NCI-H1105 treated with DMSO at 0.1 percent for 48 hours (cell line): Measurements from ENCODE around the gene OGG1.
"Not testable (repeated sequence)": the region's sequence is repeated elsewhere in the genome, so short reads cannot be mapped to it uniquely, and the experiment has no call there.

Experiments used
- DNase-seq: peaks from one replicate; lab custom pipeline; 2025; lab: John Stamatoyannopoulos, UW

OGG1 gene

DNA sequence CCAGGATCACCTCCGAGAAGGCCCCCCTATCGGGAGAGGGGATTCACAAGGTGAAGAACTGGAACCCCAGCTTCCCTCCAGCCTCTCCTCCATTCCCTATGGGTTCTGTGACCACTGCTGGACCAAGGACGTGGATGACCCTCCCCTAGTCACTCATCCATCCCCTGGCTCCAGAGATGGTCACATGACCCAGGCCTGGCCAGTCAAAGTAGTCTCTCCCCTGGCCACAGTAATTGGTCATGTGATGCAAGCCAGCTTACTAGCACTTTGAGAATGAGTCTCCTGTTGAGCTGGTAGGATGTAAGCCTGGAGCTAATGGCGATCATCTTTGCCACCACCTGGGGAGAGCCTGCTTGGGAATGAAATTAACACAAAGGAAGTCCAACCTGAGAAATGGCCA lies 16.1 kb downstream of the OGG1 start:
- DNase-seq, result no peak

DNA sequence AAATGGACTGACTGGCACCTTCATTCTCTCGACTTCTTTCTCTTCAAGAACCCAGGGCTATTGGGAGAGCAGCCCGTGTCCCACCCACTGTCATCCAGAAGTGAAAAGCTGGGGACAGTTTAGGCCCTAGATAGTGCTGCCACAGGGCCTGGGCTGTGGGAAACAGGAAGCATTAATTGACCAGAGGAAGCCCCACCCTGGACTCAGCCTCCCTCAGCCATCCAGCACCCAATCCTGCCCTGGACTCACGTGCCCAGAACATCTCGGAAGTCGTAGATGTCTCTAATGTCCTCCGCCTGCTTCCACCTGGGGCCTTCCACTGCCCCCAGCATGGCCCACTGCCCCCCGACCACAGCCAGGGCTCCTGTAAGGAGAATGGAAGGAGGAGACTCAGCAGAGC lies 17.7 kb downstream of the OGG1 start:
- no peak for DNase-seq

DNA sequence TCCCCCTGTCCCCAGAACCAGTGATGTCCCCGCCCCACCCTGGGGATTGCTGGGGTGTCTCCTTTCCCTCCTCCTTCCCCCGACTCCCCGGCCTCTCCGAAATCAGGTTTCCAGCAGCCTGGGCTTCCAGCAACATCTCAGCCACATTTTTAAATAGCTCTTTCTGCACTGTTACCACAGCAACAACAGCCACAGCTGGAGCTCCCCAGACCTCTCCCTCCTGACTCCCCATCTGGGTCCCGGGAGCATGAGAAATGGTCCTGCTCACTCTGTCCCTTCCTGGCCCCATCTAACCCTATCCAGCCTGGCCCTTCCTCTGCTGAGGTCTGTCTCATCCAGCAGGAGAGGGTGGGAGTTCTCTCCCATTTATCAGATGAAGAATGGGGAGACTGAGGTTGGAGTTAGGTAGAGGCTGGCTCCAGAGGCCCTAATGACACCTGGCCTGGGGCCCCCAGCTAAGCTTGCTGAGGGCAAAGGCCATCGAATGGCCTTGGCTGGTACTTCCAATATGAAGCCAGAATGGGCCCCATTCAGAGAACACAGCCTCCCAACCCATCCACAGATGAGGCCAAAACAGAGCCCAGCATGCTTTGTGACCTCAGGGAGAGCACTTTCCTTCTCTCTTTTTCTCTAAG lies 18.5 kb downstream of the OGG1 start:
- no peak for DNase-seq

DNA sequence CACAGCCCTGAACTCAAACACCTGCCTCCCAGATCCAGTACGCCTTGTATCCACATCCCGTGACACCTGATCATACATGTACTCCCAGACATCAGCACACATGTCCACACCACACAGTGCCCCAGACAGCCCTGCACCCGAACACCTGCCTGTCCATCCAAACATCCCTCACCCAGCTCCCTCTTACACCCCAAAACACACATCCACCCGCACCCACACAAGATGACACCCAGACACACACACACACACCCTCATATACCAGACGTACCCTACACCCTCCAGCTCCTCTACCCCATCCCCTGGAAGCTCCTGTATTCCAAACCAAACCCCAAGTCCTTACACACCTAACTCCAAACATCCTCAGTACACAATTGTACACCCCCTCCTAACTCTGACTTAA lies 19.3 kb downstream of the OGG1 start:
- DNase-seq, result no peak

DNA sequence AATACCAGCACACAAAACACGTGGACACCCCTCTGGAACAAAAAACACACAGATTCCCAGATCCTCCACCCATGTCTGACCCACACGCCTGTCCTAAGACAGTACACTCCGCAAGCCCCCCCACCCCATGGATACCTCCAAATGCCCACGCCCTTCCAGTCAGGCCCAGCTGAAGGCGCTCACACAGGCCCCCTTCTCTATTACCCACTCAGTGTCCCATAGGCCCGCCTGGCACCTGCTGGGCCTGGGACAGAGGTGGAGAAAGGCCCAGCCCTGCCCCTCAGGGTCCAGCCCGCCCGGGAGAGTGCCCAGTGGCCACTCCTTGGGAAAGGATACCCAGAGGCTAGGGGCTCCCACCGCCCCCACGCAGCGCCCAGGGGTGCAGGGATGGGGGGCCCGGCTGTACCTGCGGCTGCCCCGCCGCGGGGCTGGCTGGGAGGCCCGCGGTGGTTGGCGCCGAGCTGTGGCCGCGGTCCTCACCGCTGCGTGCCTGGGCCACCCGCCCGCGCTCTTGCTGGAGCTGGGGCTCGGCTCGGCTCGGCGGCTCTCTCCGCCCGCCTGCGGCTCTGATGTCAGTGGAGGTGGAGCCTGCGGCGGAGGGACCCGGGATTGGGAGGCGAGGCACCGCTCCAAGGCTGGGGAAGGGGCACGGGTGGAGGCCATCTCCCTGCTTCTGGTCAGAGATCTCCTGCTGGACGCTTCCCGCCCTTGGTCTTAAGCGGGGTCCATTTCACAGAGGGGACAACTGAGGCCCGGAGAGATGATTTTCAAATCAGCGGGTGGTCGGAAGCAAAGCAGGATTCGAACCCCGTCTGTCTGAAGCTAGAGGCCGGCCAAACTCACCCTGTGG lies 19.9 kb downstream of the OGG1 start, which contains the start of gene CAMK1:
TSS of gene CAMK1 (minus strand) at position 522 of the 850 bp plus-strand sequence. CDS start 2,198 bp downstream, outside the sequence.
- DNase-seq, result peak; percentile 12

DNA sequence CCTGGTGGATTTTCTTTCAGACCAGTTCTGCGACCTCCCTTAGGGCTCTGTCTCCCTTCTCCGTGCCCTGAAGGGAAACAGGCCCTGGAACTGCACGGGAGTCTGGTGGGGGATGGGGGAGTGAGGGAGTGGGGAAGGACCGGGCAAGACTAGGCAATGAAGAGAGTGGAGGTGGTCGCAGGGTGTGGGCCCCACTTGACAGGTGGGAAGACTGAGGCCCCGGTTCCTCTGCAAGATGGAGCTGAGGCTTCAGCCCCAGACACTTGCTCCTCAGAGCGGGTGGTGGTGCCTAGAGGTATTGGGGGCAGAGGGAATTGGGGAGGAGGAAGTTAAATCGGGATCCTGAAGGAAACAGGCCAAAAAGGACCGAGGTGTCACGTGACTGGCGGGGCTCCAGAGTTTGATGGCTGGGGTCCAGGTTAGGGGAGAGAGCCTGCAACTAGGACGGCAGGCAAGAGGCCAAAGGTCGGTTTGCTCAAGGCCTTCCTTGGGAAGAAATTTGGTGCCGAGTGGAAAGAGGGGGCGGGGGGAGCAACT lies 20.6 kb downstream of the OGG1 start:
- DNase-seq, result no peak

DNA sequence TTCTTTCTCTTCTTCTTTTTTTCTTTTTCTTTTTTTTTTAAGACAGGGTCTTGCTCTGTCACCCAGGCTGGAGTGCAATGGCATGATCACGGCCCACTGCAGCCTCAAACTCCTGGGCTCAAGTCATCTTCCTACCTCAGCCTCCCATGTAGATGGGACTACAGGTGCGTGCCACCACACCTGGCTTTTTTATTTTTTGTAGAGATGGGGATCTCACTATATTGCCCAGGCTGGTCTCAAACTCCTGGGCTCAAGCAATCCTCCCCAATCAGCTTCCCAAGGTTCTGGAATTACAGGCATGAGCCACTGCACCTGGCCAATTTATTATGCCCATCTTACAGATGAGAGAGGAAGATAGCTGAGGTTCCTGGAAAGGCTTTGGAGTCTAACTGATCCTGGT lies 21.3 kb downstream of the OGG1 start:
- DNase-seq, result not testable (repeated sequence)

DNA sequence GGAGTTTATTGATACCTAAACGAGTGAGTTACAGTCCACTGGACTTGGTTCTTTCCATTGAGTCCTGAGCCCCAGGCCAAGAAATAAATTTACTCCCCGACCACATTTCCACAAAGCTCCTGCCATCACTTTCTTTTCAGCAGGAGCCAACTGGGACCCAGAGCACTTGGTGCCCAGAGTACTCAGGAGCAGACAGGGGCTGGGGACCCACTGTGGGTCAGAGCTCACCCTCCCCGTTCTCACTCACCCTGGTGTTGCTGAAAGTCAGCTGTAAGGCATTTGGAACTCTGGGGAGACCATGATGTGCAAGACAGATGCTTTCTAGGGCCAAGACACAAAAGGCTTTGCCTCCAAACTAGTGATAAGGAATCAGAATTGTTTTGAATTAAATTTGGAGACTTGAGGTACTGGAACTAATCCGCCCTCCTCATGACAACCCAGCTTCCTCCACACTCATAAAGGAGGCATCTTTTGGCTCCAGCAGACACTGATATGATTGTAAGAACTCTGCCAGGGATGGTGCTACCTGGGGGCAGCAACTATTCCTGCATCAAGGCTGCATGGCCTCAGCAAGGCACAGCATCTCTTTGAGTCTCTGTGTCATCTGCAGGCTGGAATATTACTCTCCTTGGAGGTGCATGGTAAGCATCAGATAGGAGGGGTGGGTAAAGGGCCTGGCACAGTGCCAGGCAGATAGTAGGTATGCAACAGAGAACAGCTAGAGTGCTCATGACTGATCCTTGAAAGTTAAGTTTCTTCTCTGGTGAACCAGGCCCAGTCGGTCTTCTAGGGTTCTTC lies 27.3 kb downstream of the OGG1 start:
- no peak for DNase-seq

DNA sequence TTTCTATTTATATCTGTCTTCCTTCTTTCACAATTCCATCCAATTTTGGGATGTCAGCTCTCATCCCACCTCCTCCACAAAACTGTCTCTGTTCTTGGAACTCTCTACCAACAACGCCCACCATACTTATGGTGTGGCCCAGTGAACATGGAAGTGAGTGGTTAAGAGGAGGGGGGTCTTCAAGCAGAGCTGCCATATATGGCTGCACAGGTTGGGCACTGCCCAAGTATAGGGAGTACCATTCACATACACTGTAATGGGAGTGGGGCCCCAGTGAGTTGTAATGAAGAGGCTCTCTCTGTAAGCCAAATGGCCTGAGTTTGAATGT lies 27.9 kb downstream of the OGG1 start:
- DNase-seq, result no peak

DNA sequence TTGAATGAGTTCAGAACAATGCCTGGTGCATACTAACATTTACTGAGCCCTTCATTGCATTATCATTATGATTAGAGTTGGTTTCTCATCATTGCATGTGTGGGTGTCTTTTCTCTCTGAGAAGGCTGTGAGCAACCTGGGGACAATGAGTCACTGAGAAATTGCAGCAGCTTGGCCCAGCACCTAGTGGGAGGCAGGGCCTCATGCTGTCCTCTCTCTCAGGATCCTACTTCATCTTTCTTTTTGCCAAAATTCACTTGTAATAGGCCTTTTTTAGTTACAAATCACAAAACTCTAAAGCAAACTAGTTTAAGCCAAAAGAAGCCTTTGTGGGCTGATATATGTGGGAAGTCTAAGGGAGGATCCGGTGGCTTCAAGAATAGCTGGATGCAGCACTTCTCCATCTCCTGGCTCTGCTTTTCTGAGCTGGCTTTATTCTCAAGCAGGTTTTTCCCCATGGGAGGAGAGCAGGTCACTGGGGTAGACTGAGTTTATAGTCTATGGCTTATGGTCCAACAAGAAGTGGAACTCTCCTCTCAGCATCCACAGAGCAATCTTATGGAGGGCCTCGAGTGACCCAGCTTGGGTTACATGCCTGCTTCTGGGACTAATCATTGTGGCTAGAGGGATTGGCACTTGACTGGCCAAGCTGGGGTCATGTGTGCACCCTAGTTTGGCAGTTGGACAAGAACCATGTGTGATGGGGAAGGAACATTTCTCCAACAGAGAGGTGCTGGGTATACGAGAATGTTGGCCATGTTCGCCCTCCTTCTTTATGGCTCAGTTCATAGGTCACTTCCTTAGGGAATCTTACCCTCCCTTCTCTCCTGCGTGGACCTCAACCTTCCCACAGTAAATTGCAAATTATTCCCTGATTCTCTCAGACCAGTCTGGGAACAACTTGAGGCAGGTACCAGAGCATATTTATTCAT lies 28.7 kb downstream of the OGG1 start:
- no peak for DNase-seq

DNA sequence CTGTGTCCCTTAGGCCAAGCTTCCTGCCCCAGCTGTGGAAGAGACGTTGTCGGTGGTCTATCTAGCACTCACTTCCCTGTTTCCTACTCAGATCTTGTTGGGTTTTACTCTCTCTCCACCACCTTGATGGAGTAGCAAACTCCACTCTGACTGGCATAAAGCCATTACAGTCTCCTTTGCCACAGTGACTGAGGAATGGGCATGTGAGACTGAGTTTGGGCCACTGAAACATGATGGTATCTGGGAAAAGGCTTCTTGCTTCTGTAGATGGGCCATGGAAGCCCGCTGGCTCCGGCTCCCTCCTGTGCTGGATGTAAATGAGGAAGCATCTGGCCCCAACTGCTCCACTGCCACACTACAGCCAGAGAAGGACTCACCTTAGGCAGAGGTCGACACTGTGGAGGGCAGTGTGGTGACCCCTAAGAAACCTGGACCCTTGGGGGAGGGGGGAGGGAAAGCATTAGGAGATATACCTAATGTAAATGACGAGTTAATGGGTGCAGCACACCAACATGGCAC lies 29.4 kb downstream of the OGG1 start:
- DNase-seq, result no peak

DNA sequence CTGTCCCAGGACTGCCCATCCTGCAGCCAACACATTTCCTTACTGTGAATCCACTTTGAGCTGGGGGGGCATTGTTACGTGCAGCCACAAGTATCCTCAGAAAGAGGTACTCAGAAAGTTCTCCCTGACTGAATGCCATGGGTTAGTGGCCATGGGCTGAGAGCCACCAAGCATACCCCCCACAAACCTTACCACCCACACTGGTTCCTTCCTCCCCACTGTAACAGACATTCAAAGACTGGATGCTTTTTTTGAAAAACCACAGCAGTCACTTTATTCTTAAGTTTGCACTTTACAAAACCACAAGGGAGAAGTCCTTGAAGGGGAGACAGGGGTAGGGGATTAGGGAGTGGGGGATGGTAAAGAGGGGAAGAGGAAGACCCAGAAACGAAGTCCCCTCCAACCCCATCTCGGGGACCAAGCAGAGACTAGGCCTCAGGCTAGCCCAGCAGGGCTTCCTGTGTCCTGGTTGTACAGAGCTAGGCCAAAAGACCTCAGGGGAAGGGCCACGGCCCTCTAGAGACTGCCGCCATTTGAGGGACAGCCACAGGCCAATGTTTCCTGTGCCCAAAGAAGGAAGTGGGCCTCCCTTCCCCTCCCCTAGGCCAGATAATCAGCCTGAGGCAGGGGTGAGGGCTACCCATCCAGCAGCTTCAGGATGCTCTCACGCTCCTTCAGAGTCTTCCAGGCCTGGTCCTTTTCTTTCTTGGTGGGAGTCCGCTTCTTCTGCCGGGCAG lies 30.1 kb downstream of the OGG1 start:
- no peak for DNase-seq

DNA sequence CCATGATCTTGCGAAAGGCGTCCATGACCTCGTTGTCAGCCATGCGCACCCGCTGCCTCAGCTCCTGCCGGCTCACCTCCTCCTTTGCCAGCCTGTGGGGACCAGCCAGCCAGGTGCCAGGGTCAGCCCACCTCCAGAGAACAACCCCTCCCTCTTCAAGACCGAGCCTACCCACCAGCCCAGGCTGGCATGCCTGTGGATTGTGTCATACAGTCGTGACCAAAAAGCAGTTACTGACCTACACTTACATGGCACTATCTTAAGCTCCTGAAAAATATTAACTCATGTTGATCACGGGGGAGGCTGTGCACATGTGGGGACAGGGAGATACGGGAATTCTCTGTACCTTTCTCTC lies 30.7 kb downstream of the OGG1 start:
- DNase-seq, result no peak

DNA sequence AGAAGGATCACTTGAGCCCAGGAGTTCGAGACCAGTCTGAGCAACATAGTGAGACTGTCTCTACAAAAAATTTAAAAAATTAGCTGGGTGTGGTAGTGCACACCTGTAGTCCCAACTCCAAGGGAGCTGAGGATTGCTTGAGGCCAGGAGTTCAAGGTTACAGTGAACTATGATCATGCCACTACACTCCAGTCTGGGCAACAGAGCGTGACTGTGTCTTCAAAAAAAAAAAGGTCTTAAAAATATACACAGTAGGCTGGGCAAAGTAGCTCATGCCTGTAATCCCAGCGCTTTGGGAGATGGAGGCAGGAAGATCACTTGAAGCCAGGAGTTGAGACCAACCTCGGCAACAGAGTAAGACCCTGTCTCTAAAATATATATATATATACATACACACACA lies 31.2 kb downstream of the OGG1 start:
- DNase-seq, result no peak

DNA sequence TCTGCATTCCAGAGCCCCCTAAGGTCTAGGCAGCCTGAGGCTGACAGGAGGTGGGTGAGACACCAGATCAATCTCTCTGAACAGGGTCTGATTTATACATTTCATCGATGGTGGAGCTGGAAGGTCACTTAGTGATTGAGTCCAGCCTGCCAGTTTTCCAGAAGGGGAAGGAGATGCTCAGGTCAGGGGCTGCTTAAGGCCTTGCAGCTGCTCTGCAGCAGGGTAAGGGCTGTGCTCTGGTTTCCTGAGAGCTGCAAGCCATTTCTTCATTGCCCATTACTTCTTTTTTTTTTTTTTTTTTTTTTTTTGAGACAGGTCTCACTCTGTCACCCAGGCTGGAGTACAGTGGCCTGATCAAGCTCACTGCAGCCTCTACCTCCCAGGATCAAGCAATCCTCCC lies 31.8 kb downstream of the OGG1 start:
- no peak for DNase-seq

DNA sequence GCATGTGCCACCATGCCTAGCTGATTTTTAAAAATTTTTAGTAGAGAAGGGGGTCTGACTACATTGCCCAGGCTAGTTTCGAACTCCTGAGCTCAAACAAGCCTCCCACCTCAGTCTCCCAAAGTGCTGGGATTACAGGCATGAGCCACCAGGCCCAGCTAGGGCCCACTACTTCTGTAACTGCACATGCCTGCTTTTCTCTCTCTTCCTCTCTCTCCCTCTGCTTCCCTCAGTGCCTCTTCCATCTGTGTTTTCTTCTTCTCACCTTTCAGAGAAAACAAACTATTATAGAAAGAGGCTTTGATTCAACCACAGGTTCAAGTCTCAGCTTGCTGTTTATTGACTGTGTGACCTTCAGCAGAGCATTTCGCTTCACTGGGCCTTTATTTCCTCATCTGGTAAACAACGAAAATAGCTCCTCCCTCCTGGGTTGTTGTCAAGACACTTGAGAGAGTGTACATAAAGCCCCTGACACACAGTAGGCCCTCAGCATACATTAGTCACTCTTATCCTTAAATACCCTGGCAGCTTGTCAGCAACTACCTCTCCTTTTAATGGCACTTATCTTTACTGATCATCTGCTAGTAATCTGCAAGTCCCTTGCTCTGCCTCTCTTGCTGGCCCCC lies 32.3 kb downstream of the OGG1 start:
- DNase-seq, result no peak

DNA sequence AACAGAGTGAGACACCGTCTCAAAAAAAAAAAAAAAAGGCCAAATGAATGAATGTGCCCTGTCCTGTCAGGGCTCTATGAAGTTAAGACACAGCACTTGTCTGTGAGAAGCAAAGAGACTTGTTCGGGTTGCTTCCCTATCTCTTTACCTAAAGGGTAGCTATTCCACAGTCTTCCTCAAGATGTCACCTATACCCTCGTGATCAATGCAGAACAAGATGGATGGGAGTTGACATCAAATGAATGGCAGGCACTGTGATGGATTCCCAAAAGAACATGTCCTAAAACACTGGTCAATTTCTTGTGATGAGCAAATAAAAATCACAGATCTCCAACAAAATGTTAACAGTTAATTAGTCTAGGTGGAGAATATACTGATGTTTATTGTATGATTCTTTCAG lies 33.0 kb downstream of the OGG1 start:
- DNase-seq, result no peak

DNA sequence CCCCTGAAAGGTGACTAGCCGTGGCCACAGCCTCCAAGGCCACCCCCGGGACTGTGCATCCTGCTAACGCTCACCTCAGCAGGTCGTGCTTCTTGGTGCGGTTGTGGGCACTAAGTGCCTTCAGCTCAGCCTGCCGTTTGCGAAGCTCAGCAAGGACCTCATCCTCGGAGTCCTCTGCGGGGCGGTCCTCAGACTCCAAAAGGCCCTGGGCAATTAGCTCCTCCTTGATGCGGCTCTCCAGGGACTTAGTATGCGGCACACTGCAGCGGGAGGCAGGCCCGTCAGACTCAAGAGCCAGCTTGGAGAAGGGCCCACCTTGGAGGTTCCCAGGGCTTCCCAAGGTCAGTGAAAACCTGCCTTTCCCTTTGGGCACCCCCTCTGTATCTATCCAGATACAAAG lies 34.2 kb downstream of the OGG1 start:
- DNase-seq, result no peak

DNA sequence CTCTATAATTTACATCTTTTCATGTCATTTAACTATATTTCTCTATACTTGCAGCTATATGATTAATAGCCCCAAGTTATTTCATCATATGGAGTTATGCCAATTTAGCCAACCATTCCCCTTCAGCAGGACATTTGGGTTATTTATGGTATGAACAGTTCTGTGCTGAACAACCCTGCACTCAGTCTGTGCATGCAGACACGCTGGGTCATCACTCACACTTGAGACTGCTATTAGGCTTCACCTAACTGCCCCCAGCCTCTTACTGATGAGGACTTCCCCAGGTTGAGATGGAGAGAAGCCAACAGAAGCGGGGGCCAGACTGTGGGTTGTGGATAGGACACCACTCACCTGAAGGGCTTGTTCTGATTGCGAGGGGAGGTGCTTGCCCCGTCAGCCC lies 35.2 kb downstream of the OGG1 start:
- no peak for DNase-seq

DNA sequence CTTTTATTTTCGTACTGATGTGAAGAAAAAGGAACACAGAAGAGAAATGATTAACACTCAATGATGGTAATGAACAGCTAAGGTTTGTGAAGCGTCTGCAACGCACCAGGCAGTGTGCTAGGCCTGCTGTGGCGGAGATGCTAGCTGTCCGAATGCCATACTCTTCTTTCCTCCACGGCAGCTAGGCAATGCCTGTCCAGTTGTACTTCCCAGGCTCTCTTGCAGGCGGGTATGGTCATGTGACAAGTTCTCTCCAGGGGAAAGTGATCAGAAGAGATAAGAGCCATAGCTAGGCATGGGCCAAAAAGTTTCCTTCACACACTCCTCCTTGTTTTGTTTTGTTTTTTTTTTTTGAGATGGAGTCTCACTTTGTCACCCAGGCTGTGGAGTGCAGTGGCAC lies 35.9 kb downstream of the OGG1 start:
- DNase-seq, result no peak
